HUES64 (cell line): ENCODE measurements around the gene ATF4.

Source experiments
- H3K27ac ChIP-seq: 2 replicates; pipeline ENCODE4 v1.7.0; 2013; ENCODE audit warnings: low read depth, low read length, inconsistent platforms
- H3K27me3 ChIP-seq: 2 replicates; pipeline ENCODE4 v1.6.1; 2013; ENCODE audit warnings: mild to moderate bottlenecking, low read length; ENCODE audit not compliant: insufficient read depth
- H3K36me3 ChIP-seq: 2 replicates; pipeline ENCODE4 v1.6.1; 2013; ENCODE audit warnings: mild to moderate bottlenecking, low read length; ENCODE audit not compliant: insufficient read depth
- H3K4me1 ChIP-seq: 2 replicates; pipeline ENCODE4 v1.6.1; 2013; ENCODE audit warnings: mild to moderate bottlenecking, low read length, moderate library complexity; ENCODE audit not compliant: insufficient read depth
- H3K4me3 ChIP-seq: 2 replicates; pipeline ENCODE4 v1.5.1; 2013; ENCODE audit warnings: mild to moderate bottlenecking, low read length, moderate library complexity
- H3K9ac ChIP-seq: 2 replicates; pipeline ENCODE4 v1.6.1; 2013; ENCODE audit warnings: mild to moderate bottlenecking, low read depth, low read length
- H3K9me3 ChIP-seq: 2 replicates; pipeline ENCODE4 v1.6.1; 2013; ENCODE audit warnings: low read depth, low read length; ENCODE audit not compliant: insufficient read depth
- WGBS: fragments of 150-250, 120-280 bp; methylation state at CpG from one replicate; pipeline ENCODE4 v1.1.7; 2013; ENCODE audit warnings: missing lambda C conversion rate; 5-methylcytosine and 5-hydroxymethylcytosine counted together

Gene ATF4

DNA sequence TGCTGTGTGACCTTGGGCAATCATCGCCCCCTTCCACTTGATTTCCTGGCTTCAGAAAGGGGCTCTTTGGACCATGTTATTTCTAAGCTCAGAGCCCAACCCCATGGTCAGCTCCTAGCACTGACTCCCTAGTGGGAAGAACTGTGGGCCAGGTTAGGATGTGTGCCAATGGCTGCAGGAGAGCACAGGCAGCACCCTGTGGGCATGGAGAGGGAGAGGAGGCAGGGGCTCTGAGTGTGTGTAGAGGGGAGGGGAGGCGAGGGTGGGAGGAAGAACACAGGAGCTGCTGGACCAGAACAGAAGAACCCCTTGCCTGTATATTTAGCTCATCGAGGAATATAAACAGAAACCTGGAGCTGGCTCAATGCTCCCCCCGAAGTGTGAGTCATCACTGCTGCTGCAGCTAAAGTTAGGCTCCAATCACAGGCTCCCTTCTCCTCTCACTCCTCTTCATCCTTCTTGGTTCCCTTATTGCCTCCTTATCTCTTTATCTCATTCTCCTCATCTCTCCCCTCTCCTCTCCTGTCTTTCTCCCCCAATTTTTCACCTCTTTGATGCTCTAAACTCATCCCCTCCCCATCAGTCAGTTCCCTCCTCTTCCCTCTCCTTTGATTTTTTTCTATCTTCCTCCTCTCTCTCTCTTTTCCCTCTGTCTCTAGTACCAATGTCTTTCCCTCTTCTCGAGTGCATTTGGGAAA is 26.7 kb downstream of the ATF4 start:
- 59% methylated on average over 5 of the region's 5 CpGs for WGBS
- H3K4me3 ChIP-seq: no peak overlapping the region
- H3K27ac ChIP-seq: no peak overlapping the region
- no peaks in the 10 kb centered on the region for H3K4me1 ChIP-seq
- peaks cover 33% of the 10 kb centered on the region for H3K27me3 ChIP-seq
- no peaks in the 10 kb centered on the region for H3K9me3 ChIP-seq
- no peaks in the 10 kb centered on the region for H3K36me3 ChIP-seq
- H3K9ac ChIP-seq: no peak overlapping the region

DNA sequence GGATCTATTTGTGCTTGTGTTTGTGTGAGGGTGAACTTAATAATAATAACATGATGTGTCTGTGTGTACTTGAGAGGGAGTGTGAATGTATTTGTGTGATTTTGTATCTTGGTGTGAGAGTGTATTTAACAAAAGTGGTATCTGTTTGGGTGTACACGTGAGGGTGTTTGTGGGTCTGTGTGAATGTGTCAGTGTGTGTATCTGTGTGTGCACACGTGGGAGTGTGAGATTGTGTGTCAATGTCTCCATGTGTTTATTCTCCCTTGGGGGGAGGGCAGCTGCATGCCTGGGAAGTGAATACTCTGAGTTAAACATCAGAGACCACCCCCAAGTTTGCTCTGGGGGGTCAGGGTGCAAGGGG is 27.2 kb downstream of the ATF4 start:
- Histone ChIP-seq H3K9ac (no peak overlapping the region), H3K27ac (no peak overlapping the region), H3K4me3 (no peak overlapping the region), H3K36me3 (no peaks in the 10 kb centered on the region), H3K9me3 (no peaks in the 10 kb centered on the region), H3K27me3 (peaks cover 33% of the 10 kb centered on the region), H3K4me1 (no peaks in the 10 kb centered on the region)
- WGBS: 49% methylated on average over 2 of the region's 2 CpGs

DNA sequence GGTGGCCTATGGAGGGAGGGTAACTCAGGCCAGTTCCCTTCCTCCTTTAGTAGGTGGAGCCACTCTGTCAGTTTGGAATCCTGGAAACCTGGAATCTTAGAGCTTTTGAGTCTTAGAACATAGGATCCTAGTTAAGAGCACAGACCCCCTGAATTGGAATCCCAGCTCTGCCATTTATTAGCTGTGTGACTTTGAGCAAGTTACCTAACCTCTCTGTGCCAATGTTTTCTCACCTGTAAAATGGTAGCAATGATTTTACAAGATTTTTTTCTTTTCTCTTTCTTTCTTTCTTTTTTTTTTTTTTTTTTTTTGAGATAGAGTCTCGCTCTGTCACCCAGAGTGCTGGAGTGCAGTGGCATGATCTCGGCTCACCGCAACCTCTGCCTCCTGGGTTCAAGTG is 33.1 kb downstream of the ATF4 start:
- Histone ChIP-seq H3K27me3 (peaks cover 48% of the 10 kb centered on the region), H3K9me3 (no peaks in the 10 kb centered on the region), H3K4me3 (no peak overlapping the region), H3K4me1 (0 out of 2 replicates have a peak, but pooled peaks cover 4% of the 10 kb centered on the region), H3K9ac (no peak overlapping the region), H3K27ac (no peak overlapping the region), H3K36me3 (no peaks in the 10 kb centered on the region)
- WGBS: 66% methylated on average over 3 of the region's 3 CpGs

DNA sequence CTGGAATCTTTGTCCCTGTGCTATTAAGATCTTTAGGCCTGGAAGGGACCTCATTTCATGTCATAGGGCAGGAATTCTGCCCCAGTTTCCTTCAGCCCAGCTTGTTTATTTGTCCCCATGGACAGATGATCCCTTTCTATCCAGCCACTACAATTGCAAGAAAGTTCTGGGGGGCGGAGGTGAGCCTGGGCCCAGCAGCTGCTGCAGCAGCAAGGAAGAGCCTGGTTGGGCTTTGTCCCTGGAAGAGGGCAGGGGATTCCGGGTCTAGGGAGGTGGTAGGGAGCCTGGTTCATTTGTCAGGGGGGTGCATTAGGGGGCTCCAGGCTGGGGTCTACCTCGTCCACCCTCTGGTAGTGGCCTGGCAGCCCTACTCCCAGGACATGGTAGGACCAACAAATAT is 33.8 kb downstream of the ATF4 start:
- H3K36me3 ChIP-seq: no peaks in the 10 kb centered on the region
- 69% methylated on average over 3 of the region's 3 CpGs for WGBS

DNA sequence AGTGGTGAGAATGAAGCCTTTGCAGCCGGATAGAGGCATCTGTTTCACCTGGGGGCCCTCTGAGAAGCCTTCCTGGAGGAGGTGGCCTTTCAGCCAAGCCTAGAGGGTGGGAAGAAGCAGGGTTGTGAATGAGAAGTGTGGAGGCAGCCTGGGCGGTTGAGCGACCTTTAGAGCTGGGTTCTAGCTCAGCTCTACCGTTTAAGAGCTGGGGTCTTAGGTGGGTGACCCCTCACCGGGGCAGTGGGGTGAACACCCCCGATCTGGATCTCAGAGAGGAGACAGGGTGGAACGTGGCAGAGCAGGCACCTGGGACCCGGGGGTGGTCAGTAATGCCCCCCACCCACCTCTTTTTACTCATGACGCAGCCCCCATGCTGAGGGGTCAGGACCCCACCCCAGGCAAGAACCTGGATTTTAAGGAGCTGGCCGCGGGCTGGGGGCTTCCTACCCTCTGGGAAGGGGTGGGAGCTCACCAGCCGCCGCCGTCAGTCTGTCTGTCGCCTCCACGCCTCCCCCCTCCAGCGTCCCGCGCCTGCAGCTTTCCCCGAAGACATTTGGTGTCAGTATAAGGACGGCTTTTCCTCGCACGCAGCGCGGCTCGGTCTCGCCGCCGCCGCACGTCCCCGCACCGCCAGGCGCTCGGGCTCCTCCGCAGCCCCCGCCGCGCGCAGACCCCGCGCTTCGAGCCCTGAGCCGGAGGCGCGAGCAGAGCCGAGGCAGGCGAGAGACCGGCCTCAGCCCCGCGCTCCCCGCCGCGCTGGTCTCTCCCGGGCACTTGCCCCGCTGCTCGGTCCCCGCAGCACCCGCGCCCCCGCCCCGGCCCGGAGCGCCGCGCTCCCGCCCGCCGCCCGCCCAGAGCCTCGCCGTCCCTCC is 36.8 kb downstream of the ATF4 start:
- peaks cover 69% of the 10 kb centered on the region for H3K27me3 ChIP-seq
- peak overlapping the region; percentile 28 for H3K4me3 ChIP-seq
- 7% methylated on average over 70 of the region's 72 CpGs for WGBS

More for the DNA sequence above, 33.8 kb downstream of the ATF4 start:
- Histone ChIP-seq H3K27me3 (peaks cover 55% of the 10 kb centered on the region), H3K4me1 (0 out of 2 replicates have a peak, but pooled peaks cover 4% of the 10 kb centered on the region), H3K4me3 (no peak overlapping the region), H3K9me3 (no peaks in the 10 kb centered on the region), H3K9ac (no peak overlapping the region), H3K27ac (no peak overlapping the region)

DNA sequence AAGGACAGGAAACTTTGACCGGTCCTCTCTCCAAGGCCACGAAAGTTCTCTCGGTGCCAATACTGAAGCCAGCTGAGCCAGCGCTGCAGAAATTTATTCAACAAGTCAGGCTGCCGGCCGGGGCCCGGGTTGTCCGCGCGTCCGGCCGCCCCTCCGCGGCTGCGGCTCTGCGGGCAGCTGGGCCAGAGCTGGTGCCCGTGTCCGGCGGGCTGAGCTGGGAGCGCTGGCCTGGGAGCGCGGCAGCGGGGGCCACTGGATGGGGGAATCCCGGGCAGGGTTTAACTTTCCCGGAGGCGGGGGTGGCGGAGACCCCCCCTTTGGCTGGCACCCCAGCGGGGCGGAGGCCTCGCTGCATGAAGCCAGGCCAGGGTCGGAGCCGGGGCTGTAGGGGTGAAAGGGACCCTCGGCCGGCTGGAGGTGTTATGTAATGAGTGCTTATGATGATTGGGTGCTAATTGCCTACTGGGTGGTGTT is 37.9 kb downstream of the ATF4 start:
- Histone ChIP-seq H3K4me3 (peak overlapping the region; percentile 43; the same call in 1 of the 2 replicates), H3K27ac (no peak overlapping the region), H3K27me3 (peaks cover 69% of the 10 kb centered on the region)

More for the DNA sequence above, 36.8 kb downstream of the ATF4 start:
- H3K9me3 ChIP-seq: no peaks in the 10 kb centered on the region
- H3K4me1 ChIP-seq: 0 out of 2 replicates have a peak, but pooled peaks cover 4% of the 10 kb centered on the region
- no peak overlapping the region for H3K27ac ChIP-seq
- no peaks in the 10 kb centered on the region for H3K36me3 ChIP-seq
- H3K9ac ChIP-seq: no peak overlapping the region

DNA sequence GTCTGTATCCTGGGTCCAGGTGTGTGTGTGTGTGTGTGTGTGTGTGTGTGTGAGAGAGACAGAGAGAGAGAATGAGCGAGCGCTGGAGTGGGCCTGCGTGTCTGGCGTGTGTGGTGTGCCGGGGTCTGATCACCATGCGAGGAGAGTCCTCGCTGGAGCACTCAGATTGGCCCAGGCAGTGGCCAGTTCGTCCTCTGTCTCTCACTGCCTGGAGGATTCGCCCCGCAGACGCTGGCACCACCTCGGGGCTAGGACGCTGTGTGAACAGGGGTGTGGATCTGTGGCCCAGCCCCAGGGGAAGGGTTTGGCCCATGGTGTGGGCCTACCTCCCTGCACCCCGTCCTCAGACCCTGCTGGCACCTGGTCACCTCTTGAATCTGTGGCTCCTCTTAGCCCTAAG is 38.6 kb downstream of the ATF4 start:
- 85% methylated on average over 14 of the region's 14 CpGs for WGBS
- Histone ChIP-seq H3K4me1 (0 out of 2 replicates have a peak, but pooled peaks cover 4% of the 10 kb centered on the region), H3K9me3 (no peaks in the 10 kb centered on the region), H3K9ac (no peak overlapping the region), H3K27ac (no peak overlapping the region), H3K36me3 (no peaks in the 10 kb centered on the region), H3K27me3 (peaks cover 68% of the 10 kb centered on the region), H3K4me3 (no peak overlapping the region)

More for the DNA sequence above, 37.9 kb downstream of the ATF4 start:
- Histone ChIP-seq H3K9ac (no peak overlapping the region), H3K4me1 (0 out of 2 replicates have a peak, but pooled peaks cover 4% of the 10 kb centered on the region), H3K36me3 (no peaks in the 10 kb centered on the region), H3K9me3 (no peaks in the 10 kb centered on the region)
- 9% methylated on average over 34 of the region's 34 CpGs for WGBS

DNA sequence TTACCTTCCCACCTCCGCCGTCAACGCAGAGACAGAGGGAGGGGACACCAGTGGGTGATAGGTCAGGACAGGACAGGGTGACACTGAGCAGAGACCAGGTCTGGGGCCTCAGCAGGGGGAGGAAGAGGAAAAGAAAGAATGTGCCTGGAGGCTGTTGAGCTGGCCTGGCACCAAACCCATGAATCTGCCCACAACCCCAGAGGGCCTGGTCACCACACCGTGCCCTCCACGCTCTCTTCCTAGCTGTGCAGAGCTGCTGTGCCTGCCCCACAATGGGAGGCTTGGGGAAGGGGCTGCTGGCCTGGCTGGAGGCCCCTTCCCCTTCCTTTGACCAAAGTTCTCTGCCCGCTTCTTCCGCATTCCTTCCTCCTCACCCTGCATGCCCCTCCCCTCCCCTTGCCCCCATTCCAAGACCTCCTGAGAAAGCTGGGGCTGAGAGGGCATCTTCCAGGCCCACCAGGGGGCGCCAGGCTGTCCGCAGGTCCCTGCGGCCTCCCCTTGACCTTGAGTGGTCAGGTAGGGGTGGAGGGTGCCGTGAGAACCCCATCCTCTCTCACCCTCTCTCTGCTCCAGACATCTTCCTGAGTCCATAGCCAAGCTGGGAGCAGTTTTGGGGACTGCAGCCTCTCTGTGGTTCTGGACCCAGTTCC is 39.2 kb downstream of the ATF4 start:
- H3K9me3 ChIP-seq: no peaks in the 10 kb centered on the region
- H3K27ac ChIP-seq: no peak overlapping the region
- H3K36me3 ChIP-seq: no peaks in the 10 kb centered on the region
- H3K27me3 ChIP-seq: peaks cover 62% of the 10 kb centered on the region
- WGBS: 61% methylated on average over 9 of the region's 11 CpGs
- H3K9ac ChIP-seq: no peak overlapping the region
- 0 out of 2 replicates have a peak, but pooled peaks cover 4% of the 10 kb centered on the region for H3K4me1 ChIP-seq
- H3K4me3 ChIP-seq: no peak overlapping the region

DNA sequence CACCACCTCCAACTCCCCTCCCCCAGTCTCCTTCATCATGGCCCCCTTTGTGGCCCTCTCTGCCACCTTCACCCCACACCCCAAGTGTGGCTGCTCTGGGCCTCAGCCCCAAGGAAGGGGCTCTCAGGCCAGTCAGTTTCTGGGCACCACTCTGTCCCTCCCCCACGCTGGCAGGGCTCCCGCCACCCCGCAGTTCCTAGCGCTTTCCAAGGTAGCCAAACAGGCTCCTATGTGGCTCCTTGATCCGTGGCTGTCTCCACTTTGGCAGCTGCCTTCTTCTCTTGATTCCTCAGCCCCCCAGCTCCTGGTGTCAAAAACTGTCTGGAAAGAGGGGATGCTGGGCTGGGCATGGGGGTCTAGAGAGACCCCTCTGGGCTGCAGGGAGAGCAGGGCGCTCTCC is 39.8 kb downstream of the ATF4 start:
- Histone ChIP-seq H3K36me3 (no peaks in the 10 kb centered on the region), H3K27ac (no peak overlapping the region), H3K4me3 (no peak overlapping the region), H3K9ac (no peak overlapping the region), H3K9me3 (no peaks in the 10 kb centered on the region), H3K27me3 (peaks cover 60% of the 10 kb centered on the region), H3K4me1 (0 out of 2 replicates have a peak, but pooled peaks cover 4% of the 10 kb centered on the region)
- 72% methylated on average over 6 of the region's 6 CpGs for WGBS

DNA sequence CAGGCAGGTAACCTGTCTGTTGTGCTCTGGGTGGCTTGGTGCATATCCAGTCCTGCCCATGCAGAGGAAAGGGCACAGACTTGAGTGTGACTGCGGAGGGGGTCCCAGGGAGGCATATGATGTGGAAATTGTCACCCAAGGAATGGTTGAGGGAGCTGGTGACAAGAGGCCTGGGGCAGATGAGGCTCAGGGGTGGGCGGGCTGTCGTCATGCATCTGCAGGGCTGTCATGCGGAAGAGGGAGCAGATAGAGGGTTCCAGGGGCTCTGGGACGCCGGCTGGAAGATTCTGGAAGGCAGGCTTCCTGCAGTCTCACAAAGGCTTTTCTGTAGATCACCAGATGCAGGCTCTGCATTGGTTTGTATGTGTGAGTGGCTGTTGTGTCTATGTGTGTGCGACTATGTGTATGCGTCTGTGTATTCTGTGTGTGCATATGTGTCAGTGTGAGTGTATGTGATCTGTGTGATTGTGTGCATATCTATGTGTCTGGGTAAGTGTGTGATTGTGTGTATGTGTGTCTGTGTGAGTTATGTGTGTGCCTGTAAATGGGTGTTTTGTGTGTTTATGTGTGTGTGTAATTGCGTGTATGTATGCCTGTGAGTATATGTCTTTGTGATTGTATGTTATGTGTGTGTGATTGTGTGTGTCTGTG is 42.6 kb downstream of the ATF4 start:
- H3K4me3 ChIP-seq: no peak overlapping the region
- peaks cover 34% of the 10 kb centered on the region for H3K27me3 ChIP-seq
- H3K9me3 ChIP-seq: no peaks in the 10 kb centered on the region
- no peak overlapping the region for H3K27ac ChIP-seq
- H3K4me1 ChIP-seq: peaks cover 3% of the 10 kb centered on the region; the same call in 1 of the 2 replicates
- no peaks in the 10 kb centered on the region for H3K36me3 ChIP-seq
- H3K9ac ChIP-seq: no peak overlapping the region
- 82% methylated on average over 9 of the region's 9 CpGs for WGBS
